ENCODE data around the gene ACYP2.

The ACYP2 gene

DNA sequence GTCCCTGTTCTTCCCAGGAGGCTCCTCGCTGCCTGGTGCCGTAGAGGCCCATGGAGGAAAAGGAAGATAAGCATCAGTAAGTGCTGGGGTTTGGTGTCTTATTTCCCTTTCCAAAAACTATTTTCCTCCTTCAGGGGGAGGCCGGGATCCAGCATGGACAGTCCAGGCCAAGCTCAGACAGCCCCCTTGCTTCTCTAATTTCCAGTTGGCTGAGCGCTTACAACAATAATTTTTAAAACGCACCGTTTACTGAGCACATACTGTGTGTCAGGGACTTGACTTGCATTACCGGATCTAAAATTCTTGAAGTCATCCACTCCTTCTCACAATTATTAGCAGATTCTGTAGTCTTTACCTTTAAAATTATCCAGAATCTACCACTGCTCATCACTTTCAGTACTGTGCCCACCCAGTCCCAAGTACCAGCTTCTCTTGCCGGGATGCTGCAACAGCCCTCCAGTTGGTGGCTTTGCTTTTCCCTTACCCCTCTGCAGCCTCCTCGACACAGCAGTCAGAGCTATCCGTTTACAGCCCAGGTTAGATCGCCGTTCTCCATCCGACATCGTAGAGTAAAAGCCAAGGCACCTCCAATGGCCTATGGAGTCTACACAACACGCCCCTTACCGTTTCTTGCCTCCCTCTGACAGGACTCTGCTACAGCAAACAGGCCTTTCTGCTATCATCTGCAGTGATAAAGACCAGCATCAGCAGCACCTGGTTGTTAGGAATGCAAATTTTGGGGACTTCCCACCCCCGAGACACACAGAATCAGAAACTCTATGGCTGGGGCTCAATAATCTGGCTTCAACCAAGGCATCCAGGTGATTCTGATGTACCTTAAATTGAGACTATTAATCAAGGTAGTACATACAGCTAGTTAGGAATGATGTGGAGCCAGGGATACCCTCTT, 215.8 kb downstream of the ACYP2 start:
- no peak for DNase-seq

GRCh38 chr2:54332386-54332785, 217.0 kb downstream of the ACYP2 start:
- no peak for DNase-seq

- DNase-seq = no peak
These were observed 220.9 kb downstream of the ACYP2 start for GRCh38 chr2:54336136-54336976.

DNA sequence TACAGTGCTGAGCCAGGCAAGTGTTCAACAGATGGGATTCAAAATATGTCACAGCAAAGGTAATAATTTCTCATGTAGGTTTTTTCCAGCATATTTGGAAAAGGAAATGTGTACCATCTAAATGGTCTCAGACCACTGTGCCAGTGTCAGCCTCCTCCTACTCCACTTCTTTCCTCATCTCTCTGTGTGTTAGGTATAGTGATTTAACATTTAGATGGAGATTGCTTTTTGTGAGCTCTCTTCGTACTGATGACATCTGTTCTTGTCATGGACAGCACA, 221.5 kb downstream of the ACYP2 start:
- no peak for DNase-seq

DNA sequence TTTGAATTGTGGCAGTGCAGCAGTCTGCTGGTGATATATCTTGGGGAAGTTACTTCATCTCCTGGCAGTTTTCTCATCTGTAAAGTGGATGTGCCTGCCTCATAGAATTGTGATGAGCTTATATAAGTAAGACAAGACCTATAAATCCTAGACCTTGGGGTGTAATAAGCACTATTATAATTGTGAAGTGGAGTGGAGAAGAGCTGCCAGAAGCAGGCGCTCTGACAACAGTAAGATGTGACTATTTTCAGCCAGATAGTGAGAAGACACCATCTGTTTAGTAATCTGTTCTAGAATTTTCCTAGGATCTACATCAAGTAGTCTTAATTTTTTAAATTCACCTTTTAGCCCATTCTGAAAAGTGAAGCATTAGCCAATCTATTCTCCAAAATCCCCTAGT, 226.2 kb downstream of the ACYP2 start:
- DNase-seq = no peak

- DNase-seq = no peak
These were observed 227.2 kb downstream of the ACYP2 start for GRCh38 chr2:54342603-54343002.

- no peak for DNase-seq
These were observed 232.2 kb downstream of the ACYP2 start for GRCh38 chr2:54347622-54348021.

DNA sequence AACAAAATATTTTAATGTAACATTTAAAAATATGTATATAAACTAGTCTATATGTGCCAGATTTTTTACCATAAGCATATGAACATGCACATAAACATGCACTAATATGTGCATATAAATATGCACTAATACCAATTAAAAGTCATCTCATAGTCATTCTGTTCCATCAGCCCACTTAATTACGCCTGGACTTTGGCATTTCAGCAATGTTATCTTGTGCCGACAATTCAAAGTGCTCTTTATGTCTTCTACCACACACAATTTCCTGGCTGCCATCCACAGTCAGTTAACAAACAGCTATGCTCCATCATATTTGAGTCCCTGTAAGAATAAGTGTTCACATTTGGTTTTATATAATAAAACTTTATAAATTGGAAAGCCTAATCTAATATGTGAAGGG, 233.2 kb downstream of the ACYP2 start:
- DNase-seq = no peak

- no peak for DNase-seq
These were observed 235.0 kb downstream of the ACYP2 start for GRCh38 chr2:54350426-54350825.

DNA sequence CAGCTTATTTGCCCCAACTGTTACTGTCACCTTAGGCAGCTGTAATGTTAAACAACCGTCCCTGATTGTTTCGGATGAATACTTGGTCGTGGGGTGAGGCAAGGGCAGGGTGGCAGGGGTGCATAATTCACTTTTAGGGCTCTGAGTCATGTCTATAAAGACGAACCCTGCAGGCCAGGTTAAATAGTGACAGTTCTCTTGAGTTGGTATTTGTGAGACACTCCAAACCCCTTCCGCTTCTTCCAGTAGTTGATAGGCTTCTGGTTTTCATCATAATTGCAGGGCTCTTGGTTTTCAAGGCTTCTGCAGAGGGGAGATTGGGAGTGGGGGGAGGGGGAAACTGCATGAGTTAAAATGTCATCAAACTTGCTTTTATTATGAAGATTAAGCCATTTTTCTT, 237.8 kb downstream of the ACYP2 start:
- no peak for DNase-seq
